KMS-11 (cell line): Measurements from ENCODE around the gene MVB12B.

Source experiments
- H2AFZ ChIP-seq: fragments of 200-600 bp; sonication (generic); 2 replicates; pipeline ENCODE4 v1.6.1; 2016; ENCODE audit warnings: antibody characterized with exemption, mixed run types, low read depth
- H3K27ac ChIP-seq: fragments of 200-600 bp; sonication (generic); 2 replicates; pipeline ENCODE4 v1.6.1; 2016; ENCODE audit warnings: mild to moderate bottlenecking, mixed run types
- H3K27me3 ChIP-seq: fragments of 200-600 bp; sonication (generic); 2 replicates; pipeline ENCODE4 v1.6.1; 2017; ENCODE audit warnings: mild to moderate bottlenecking, low read depth, mixed run types, moderate library complexity; ENCODE audit not compliant: insufficient read depth
- H3K36me3 ChIP-seq: fragments of 200-600 bp; sonication (generic); 2 replicates; pipeline ENCODE4 v1.6.1; 2017; ENCODE audit warnings: mild to moderate bottlenecking, mixed run types; ENCODE audit not compliant: insufficient read depth
- H3K4me1 ChIP-seq: fragments of 200-600 bp; sonication (generic); 2 replicates; pipeline ENCODE4 v1.6.1; 2016; ENCODE audit warnings: mild to moderate bottlenecking, low read depth, mixed run types; ENCODE audit not compliant: poor library complexity, severe bottlenecking
- H3K4me2 ChIP-seq: fragments of 200-600 bp; sonication (generic); 2 replicates; pipeline ENCODE4 v1.7.0; 2016; ENCODE audit warnings: mild to moderate bottlenecking, mixed run types
- H3K4me3 ChIP-seq: fragments of 200-600 bp; sonication (generic); IDR thresholded peaks from 2 replicates; pipeline ENCODE4 v1.6.1; 2017; ENCODE audit warnings: low read depth, low read length, mixed read lengths; ENCODE audit not compliant: insufficient read depth
- H3K79me2 ChIP-seq: fragments of 200-600 bp; sonication (generic); 2 replicates; pipeline ENCODE4 v1.6.1; 2016; ENCODE audit warnings: low read depth, mixed run types; ENCODE audit not compliant: insufficient read depth
- H3K9ac ChIP-seq: fragments of 200-600 bp; sonication (generic); 2 replicates; pipeline ENCODE4 v1.6.1; 2016; ENCODE audit warnings: mild to moderate bottlenecking, mixed run types
- H4K20me1 ChIP-seq: fragments of 200-600 bp; sonication (generic); 2 replicates; pipeline ENCODE4 v1.6.1; 2016; ENCODE audit warnings: mild to moderate bottlenecking, mixed run types; ENCODE audit not compliant: insufficient read depth
- TF ChIP-seq, protein P1 (sequence below): fragments of 200-600 bp; sonication (generic); conservative IDR thresholded peaks from 2 replicates; pipeline ENCODE4 v1.6.1; 2017; ENCODE audit warnings: low read depth, mild to moderate bottlenecking, antibody characterized with exemption, low read length, moderate library complexity, mixed read lengths

MVB12B gene

DNA sequence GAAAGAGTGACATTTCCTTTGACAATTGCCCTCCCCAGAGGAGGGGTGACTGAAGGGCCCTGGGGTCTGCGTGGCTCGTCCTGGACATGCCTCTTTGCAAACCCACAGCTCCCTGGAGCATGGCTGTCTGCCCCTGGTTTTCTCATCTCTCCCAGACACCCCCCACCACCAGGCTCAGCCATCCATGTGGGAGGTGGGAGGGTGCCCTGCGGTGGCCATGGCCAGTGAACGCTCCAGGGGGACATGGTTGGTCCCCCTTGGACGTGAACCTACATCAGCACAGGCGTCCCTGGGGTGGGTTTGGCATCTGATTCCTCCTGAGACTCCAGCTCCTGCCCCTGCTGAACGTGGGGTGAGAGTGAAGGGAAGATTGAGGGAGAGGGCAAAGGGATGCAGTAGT, 219.4 kb downstream of the MVB12B start:
- H3K4me3 ChIP-seq = no peak overlapping the region
- H3K4me2 ChIP-seq = no peak overlapping the region
- no peaks in the 10 kb centered on the region for H3K79me2 ChIP-seq
- H3K4me1 ChIP-seq = no peaks in the 10 kb centered on the region
- TF ChIP-seq, protein P1, sequence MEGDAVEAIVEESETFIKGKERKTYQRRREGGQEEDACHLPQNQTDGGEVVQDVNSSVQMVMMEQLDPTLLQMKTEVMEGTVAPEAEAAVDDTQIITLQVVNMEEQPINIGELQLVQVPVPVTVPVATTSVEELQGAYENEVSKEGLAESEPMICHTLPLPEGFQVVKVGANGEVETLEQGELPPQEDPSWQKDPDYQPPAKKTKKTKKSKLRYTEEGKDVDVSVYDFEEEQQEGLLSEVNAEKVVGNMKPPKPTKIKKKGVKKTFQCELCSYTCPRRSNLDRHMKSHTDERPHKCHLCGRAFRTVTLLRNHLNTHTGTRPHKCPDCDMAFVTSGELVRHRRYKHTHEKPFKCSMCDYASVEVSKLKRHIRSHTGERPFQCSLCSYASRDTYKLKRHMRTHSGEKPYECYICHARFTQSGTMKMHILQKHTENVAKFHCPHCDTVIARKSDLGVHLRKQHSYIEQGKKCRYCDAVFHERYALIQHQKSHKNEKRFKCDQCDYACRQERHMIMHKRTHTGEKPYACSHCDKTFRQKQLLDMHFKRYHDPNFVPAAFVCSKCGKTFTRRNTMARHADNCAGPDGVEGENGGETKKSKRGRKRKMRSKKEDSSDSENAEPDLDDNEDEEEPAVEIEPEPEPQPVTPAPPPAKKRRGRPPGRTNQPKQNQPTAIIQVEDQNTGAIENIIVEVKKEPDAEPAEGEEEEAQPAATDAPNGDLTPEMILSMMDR = no peak
- H3K36me3 ChIP-seq = no peaks in the 10 kb centered on the region
- H4K20me1 ChIP-seq = no peaks in the 10 kb centered on the region
- no peak overlapping the region for H3K27ac ChIP-seq
- H3K9ac ChIP-seq = no peak overlapping the region
- H3K27me3 ChIP-seq = no peaks in the 10 kb centered on the region
- no peak overlapping the region for H2AFZ ChIP-seq

DNA sequence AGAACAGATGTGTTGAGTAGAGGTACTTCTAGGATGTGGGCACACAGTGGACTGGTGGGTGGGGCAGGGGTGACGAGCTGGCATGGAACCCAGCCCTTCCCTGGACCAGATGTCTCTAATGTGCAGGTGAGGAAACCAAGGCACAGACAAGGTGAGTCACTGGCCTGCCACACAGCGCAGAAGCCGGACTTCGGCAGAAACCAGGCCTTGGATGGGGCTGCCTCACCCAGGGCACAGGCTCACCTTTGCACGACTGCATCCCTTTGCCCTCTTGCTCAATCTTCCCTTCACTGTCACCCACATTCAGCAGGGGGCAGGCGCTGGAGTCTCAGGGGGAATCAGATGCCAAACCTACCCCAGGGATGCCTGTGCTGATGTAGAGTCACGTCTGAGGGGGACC, 221.7 kb downstream of the MVB12B start:
- Histone ChIP-seq H3K27ac (no peak overlapping the region), H3K4me2 (no peak overlapping the region), H4K20me1 (no peaks in the 10 kb centered on the region), H3K4me1 (no peaks in the 10 kb centered on the region), H3K27me3 (no peaks in the 10 kb centered on the region), H3K79me2 (no peaks in the 10 kb centered on the region), H2AFZ (no peak overlapping the region), H3K36me3 (no peaks in the 10 kb centered on the region), H3K9ac (no peak overlapping the region), H3K4me3 (no peak overlapping the region)
- TF ChIP-seq, protein P1 = no peak

GRCh38 chr9:126549246-126550006, 222.8 kb downstream of the MVB12B start:
- Histone ChIP-seq H3K9ac (no peak overlapping the region), H3K27me3 (no peaks in the 10 kb centered on the region), H3K79me2 (no peaks in the 10 kb centered on the region), H3K4me2 (no peak overlapping the region), H3K4me3 (no peak overlapping the region), H3K27ac (no peak overlapping the region), H3K4me1 (no peaks in the 10 kb centered on the region), H2AFZ (no peak overlapping the region), H3K36me3 (no peaks in the 10 kb centered on the region), H4K20me1 (no peaks in the 10 kb centered on the region)
- TF ChIP-seq, protein P1 = no peak

- H3K27ac ChIP-seq = no peak overlapping the region
- H3K4me1 ChIP-seq = no peaks in the 10 kb centered on the region
- no peaks in the 10 kb centered on the region for H4K20me1 ChIP-seq
- H3K27me3 ChIP-seq = no peaks in the 10 kb centered on the region
- H3K36me3 ChIP-seq = no peaks in the 10 kb centered on the region
- TF ChIP-seq, protein P1 = no peak
- no peak overlapping the region for H3K4me2 ChIP-seq
- H3K9ac ChIP-seq = no peak overlapping the region
- no peaks in the 10 kb centered on the region for H3K79me2 ChIP-seq
- no peak overlapping the region for H2AFZ ChIP-seq
- H3K4me3 ChIP-seq = no peak overlapping the region
These were observed 224.3 kb downstream of the MVB12B start for GRCh38 chr9:126550891-126551351.
